Measurements from ENCODE around the gene RBM34. TPM values are rescaled to one million over a fixed set of nuclear protein-coding genes. Genes with fewer than 3 reads are reported as not detected.

RBM34 gene, protein sequence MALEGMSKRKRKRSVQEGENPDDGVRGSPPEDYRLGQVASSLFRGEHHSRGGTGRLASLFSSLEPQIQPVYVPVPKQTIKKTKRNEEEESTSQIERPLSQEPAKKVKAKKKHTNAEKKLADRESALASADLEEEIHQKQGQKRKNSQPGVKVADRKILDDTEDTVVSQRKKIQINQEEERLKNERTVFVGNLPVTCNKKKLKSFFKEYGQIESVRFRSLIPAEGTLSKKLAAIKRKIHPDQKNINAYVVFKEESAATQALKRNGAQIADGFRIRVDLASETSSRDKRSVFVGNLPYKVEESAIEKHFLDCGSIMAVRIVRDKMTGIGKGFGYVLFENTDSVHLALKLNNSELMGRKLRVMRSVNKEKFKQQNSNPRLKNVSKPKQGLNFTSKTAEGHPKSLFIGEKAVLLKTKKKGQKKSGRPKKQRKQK
- total RNA-seq = 58.9 and 65.7 TPM in 2 replicates

GRCh38 chr1:235160957-235161684, at the start of gene RBM34:
TSS of gene RBM34 (minus strand) at chr1:235161250. CDS start at chr1:235161226, 24 bp downstream.

GRCh38 chr1:235128456-235129328, 32.4 kb downstream of the RBM34 start, which contains the start of gene TOMM20:
TSS of gene TOMM20 (minus strand) at chr1:235128837. CDS start at chr1:235128715, 122 bp downstream.

Other genes with a start within 250 kb of the RBM34 start
- gene TOMM20, start 32.4 kb downstream of the RBM34 start, total RNA-seq = 94.4 and 127 TPM in 2 replicates
- gene ARID4B, start 166.9 kb upstream of the RBM34 start, total RNA-seq = 11.4 and 14.3 TPM in 2 replicates
- 15.2 and 18.8 TPM in 2 replicates for gene GGPS1, start 167.3 kb upstream of the RBM34 start, total RNA-seq
- 13.9 and 20.4 TPM in 2 replicates for gene TBCE, start 206.2 kb upstream of the RBM34 start, total RNA-seq